ENCODE data around the gene ZNF106.

- no peak for TF ChIP-seq REST (IDR thresholded peaks at IDR 0.05; ENCODE audit: insufficient read depth in 1 of 2, low read depth in 2 of 2, low read length in 2 of 2)
- no peak for TF ChIP-seq POLR2AphosphoS5 (IDR thresholded peaks at IDR 0.05; ENCODE audit: low read depth, low read length)
These were observed 13.7 kb upstream of the ZNF106 start for GRCh38 chr15:42504631-42505030.
